ENCODE data around the gene TOM1. TPM values are rescaled to one million over a fixed set of nuclear protein-coding genes. Genes with fewer than 3 reads are reported as not detected.

The TOM1 gene
- total RNA-seq, 4 donors from 2014 or later: 56.3 to 183 (median 104) TPM

- no peaks in the 10 kb centered on the region for H3K27me3 ChIP-seq
- TF ChIP-seq EP300 (IDR thresholded peaks at IDR 0.05; ENCODE audit: low read depth): no peak
- no peak overlapping the region for H3K4me3 ChIP-seq
- peaks cover 0 to 51% (median 21%) of the 10 kb centered on the region in 4 donors for H3K36me3 ChIP-seq
- H3K27ac ChIP-seq: no peak overlapping the region
- intact Hi-C loops (cut with DNase I; ENCODE audit: low total_unique reads): no loop called here
- in situ Hi-C loops (cut with MboI; ENCODE audit: low pct_ligation_motif_present in 1 of 4, low pct_unique_long_range_greater_than_20kb in 1 of 4, low sequenced_read_pairs in 3 of 4): no loop called here
- DNase-seq: no peak
- H3K4me1 ChIP-seq: peaks cover 0 to 14% (median 6%) of the 10 kb centered on the region in 4 donors
- H3K9me3 ChIP-seq: no peaks in the 10 kb centered on the region
- 61 to 72% methylated on average over 3 to 9 of the region's 9 CpGs for WGBS, 2 donors (ENCODE audit: low coverage in 1 of 2)
Measured at GRCh38 chr22:35334004-35334403, 34.3 kb downstream of the TOM1 start.

- TF ChIP-seq CTCF (IDR thresholded peaks at IDR 0.05) (no peak), POLR2AphosphoS5 (IDR thresholded peaks at IDR 0.05) (no peak), EP300 (IDR thresholded peaks at IDR 0.05; ENCODE audit: low read depth) (no peak), POLR2A (IDR thresholded peaks at IDR 0.05) (no peak)
- Histone ChIP-seq H3K4me1 (peaks cover 0 to 4% (median 3%) of the 10 kb centered on the region in 4 donors), H3K27ac (no peak overlapping the region), H3K36me3 (peaks cover 0 to 51% (median 21%) of the 10 kb centered on the region in 4 donors), H3K4me3 (no peak overlapping the region), H3K27me3 (no peaks in the 10 kb centered on the region), H3K9me3 (no peaks in the 10 kb centered on the region)
- in situ Hi-C loops (cut with MboI; ENCODE audit: low pct_ligation_motif_present in 1 of 4, low pct_unique_long_range_greater_than_20kb in 1 of 4, low sequenced_read_pairs in 3 of 4) (no loop called here), intact Hi-C loops (cut with DNase I; ENCODE audit: low total_unique reads) (no loop called here)
- WGBS, 2 donors (ENCODE audit: low coverage in 1 of 2): 87% methylated on average over 7 of the region's 7 CpGs; no CpG with 5 or more reads in 1 of the 2 donors
- no peak for DNase-seq
Measured at GRCh38 chr22:35335468-35335867, 35.8 kb downstream of the TOM1 start.

- intact Hi-C loops (cut with DNase I; ENCODE audit: low total_unique reads): no loop called here
- Histone ChIP-seq H3K27ac (no peak overlapping the region), H3K4me1 (no peaks in the 10 kb centered on the region), H3K4me3 (no peak overlapping the region), H3K36me3 (peaks cover 0 to 51% (median 21%) of the 10 kb centered on the region in 4 donors), H3K9me3 (no peaks in the 10 kb centered on the region), H3K27me3 (no peaks in the 10 kb centered on the region)
- in situ Hi-C loops (cut with MboI; ENCODE audit: low pct_ligation_motif_present in 1 of 4, low pct_unique_long_range_greater_than_20kb in 1 of 4, low sequenced_read_pairs in 3 of 4): no loop called here
- 92 to 100% methylated on average over 1 to 12 of the region's 12 CpGs for WGBS, 2 donors (ENCODE audit: low coverage in 1 of 2)
- TF ChIP-seq POLR2A (IDR thresholded peaks at IDR 0.05) (no peak), EP300 (IDR thresholded peaks at IDR 0.05; ENCODE audit: low read depth) (no peak), CTCF (IDR thresholded peaks at IDR 0.05) (no peak), POLR2AphosphoS5 (IDR thresholded peaks at IDR 0.05) (no peak)
- no peak for DNase-seq
Measured at GRCh38 chr22:35335936-35336781, 36.5 kb downstream of the TOM1 start.

GRCh38 chr22:35337932-35338331, 38.2 kb downstream of the TOM1 start:
- 89 to 100% methylated on average over 1 to 4 of the region's 4 CpGs for WGBS, 2 donors (ENCODE audit: low coverage in 1 of 2)
- H3K4me3 ChIP-seq: no peak overlapping the region
- H3K4me1 ChIP-seq: no peaks in the 10 kb centered on the region
- H3K27me3 ChIP-seq: no peaks in the 10 kb centered on the region
- TF ChIP-seq CTCF (IDR thresholded peaks at IDR 0.05) (no peak), EP300 (IDR thresholded peaks at IDR 0.05; ENCODE audit: low read depth) (no peak), POLR2AphosphoS5 (IDR thresholded peaks at IDR 0.05) (no peak), POLR2A (IDR thresholded peaks at IDR 0.05) (no peak)
- no peak overlapping the region for H3K27ac ChIP-seq
- H3K36me3 ChIP-seq: peaks cover 0 to 42% (median 13%) of the 10 kb centered on the region in 4 donors
- in situ Hi-C loops (cut with MboI; ENCODE audit: low pct_ligation_motif_present in 1 of 4, low pct_unique_long_range_greater_than_20kb in 1 of 4, low sequenced_read_pairs in 3 of 4) (no loop called here), intact Hi-C loops (cut with DNase I; ENCODE audit: low total_unique reads) (no loop called here)
- DNase-seq: no peak
- H3K9me3 ChIP-seq: no peaks in the 10 kb centered on the region

Measured in transverse colon (tissue), 4 donors.